Frontal cortex (tissue), 4 donors: ENCODE data around the gene CPED1. TPM values are rescaled to one million over a fixed set of nuclear protein-coding genes. Genes with fewer than 3 reads are reported as not detected.

Source experiments
- DNase-seq, 2 donors: peaks; one replicate each; pipeline ENCODE4 v3.0.0; 2012; ENCODE audit warnings: low spot score in 2 of 2
- FAIRE-seq: peaks from 2 replicates; lab custom pipeline; 2012; peaks lifted over from hg19 to GRCh38; lab: Jason Lieb, UNC
- total RNA-seq: library from RNA; depleted of rRNA; stranded (reverse); fragments of >200 nt; gene quantifications from one replicate; pipeline ENCODE4 v1.2.3, GENCODE V29; 2014
- donor health status: control.
- donor health status: control.
- donor health status: control.

Gene CPED1
- 3.3 TPM for total RNA-seq

DNA sequence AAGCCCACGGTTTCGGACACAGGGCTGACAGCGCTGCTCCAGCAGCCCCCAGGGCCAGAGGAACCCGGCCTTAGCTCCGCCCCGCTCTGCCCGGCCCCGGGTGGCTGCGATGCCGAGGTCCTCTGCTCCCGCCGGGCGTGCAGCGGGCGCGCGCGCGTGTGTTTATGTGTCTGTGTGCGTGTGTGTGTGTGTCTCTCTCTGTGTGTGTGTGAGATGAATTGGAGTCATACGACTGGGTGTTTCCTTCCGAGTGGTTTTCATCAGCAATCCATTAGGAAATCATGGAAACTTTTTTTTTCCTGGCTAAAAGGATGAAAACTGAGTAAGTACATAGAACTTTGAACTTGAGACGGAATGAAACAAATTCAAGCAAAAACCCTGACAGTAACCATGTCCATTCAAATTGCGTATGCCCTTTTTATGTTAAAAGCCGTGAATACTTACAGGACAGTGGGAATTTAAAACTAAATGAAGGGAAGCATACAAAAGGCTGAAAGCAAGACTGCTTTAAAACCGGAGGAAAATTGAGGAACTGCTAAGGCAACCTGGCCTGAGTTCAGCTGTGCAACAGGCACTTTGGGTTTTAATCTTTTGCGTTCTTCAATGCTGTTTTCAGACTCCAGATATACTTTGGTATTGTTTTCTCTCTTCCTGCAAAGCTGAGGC is at the start of gene CPED1:
TSS of gene CPED1 (plus strand) at position 121 of the 666 bp plus-strand sequence. CDS start 911 bp downstream, outside the sequence.
- FAIRE-seq = no peak
- peak; percentile 22 to 41 for DNase-seq

DNA sequence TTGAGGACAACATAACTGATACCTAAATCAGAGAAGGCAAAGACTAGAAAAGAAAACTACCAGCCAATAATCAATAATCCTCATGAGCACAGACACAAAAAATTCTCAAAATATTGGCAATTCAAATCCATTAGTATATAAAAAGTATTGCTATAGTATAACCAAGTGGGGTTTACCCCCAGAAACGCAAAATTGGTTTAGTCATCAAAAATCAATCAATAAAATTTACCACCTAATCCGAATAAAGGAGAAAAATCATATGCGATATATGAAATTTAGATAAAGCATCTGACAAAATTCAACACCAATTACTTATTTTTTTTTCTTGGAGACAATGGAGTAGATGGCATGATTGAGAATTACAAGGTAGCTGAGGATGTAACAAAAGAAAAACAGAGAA is 49.2 kb upstream of the CPED1 start:
- FAIRE-seq (no peak), DNase-seq (no peak)

DNA sequence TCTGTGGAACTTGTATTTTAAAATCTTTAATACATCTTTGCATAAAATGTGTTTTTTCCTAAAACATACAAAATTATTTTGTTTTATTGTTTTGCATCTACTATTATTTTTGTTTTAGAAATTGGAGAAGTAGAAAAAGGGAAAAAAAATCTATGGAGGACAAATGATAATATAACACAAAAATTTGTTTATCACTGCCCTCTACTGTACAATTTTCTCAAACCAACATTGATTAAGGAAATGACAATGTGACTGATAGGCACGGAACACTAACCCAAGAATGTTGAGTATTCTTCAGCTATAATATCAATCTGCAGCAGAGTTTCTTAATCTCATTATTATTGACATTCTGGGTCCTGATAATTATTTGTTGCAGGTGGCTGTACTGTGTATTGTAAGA is 47.4 kb upstream of the CPED1 start:
- FAIRE-seq (peak; percentile 73), DNase-seq (no peak)

GRCh38 chr7:120941856-120942255 is 46.7 kb upstream of the CPED1 start:
- FAIRE-seq = no peak
- no peak for DNase-seq

GRCh38 chr7:120942861-120943260 is 45.6 kb upstream of the CPED1 start:
- no peak for DNase-seq
- FAIRE-seq = no peak

GRCh38 chr7:120944826-120945562 is 43.5 kb upstream of the CPED1 start:
- FAIRE-seq (no peak), DNase-seq (no peak)

- FAIRE-seq (no peak), DNase-seq (no peak)
These were observed 40.5 kb upstream of the CPED1 start for GRCh38 chr7:120947980-120948379.

GRCh38 chr7:120949393-120949911 is 39.1 kb upstream of the CPED1 start:
- DNase-seq (no peak), FAIRE-seq (no peak)

DNA sequence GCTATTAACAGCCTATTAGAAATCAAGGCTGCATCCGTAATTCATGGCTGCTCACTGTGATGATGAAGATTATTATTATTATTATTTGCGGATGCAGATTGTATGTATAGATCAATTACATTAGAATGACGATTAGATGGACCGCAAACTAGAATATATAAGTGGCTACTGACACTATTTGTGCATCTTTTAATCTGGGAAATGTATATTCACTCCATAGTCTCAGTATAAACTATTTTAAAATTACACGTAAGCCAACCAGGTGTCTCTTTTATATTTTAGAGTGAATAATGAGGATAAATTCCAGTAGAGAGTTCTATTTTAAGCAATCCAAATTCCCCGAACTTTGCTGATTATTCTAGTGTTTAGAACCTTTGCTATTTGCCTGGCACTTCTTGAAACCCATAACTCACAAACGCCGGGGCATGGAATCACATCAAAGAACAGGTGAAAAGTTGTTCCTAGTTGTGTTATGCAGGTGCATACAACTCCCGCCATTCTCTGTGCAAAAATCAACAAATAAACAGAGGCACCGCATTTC is 38.4 kb upstream of the CPED1 start:
- FAIRE-seq = no peak

GRCh38 chr7:120950539-120951308 is 37.8 kb upstream of the CPED1 start, which contains the start of gene ING3:
ING3 (plus strand) TSS chr7:120950777; CDS start chr7:120950897, 120 bp downstream.
- DNase-seq = peak; percentile 73 to 74
- peak; percentile 88 for FAIRE-seq

More for the DNA sequence above, 38.4 kb upstream of the CPED1 start:
- DNase-seq = no peak

- no peak for FAIRE-seq
- DNase-seq = no peak
These were observed 37.2 kb upstream of the CPED1 start for GRCh38 chr7:120951309-120951699.

GRCh38 chr7:120951826-120952225 is 36.7 kb upstream of the CPED1 start:
- no peak for DNase-seq
- no peak for FAIRE-seq

DNA sequence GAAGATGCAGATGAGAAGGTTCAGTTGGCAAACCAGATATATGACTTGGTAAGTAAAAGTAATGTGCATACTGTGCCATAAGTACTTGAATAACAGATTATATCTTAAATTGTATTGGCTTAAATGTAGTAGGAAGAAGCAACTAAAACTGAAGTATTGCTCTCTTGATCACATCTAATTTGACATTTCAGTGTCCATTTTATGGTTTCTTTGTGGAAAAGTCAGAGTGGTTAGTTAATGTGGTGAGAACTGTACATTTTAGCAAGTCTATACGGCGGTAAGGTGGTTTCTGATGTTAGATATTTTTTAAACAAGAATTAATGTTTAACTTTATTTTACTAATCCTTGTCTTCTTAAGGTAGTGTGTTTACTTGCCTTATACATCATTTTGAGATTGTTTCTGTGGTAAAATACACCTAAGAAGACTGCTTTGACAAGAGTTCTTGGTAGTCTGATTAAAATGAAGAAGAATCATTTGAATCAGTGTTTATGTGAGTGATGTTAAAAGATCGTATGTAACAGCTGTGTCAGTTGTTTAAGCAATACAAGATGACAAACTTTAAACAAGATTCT is 32.8 kb upstream of the CPED1 start:
- no peak for FAIRE-seq
- no peak for DNase-seq

- FAIRE-seq (no peak), DNase-seq (no peak)
These were observed 28.5 kb upstream of the CPED1 start for GRCh38 chr7:120959929-120960484.

DNA sequence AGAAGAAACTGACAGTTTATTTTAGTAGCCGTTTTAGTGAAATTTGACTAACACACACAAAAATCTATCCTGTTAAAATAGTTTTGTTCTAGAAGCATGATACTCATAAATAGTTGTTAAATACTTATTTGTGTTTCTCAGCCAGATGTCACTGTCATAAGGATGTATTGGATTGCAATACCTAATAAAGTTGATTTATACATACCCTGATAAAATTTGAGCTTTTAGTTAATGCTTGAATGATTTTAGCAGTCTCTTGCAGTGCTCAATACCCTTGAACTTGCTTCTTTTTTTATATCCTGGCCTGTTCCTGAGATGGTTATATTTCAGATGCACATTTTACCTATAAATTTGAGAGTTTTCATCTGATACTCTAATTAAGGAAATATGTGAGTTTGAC is 27.8 kb upstream of the CPED1 start:
- FAIRE-seq = no peak
- DNase-seq = no peak

- FAIRE-seq = no peak
- no peak for DNase-seq
These were observed 26.8 kb upstream of the CPED1 start for GRCh38 chr7:120961638-120962173.

- no peak for FAIRE-seq
- DNase-seq = no peak
These were observed 24.4 kb upstream of the CPED1 start for GRCh38 chr7:120964088-120964487.

- FAIRE-seq = no peak
- no peak for DNase-seq
These were observed 21.6 kb upstream of the CPED1 start for GRCh38 chr7:120966961-120967360.

- FAIRE-seq = no peak
- DNase-seq = no peak
These were observed 14.7 kb upstream of the CPED1 start for GRCh38 chr7:120973849-120974248.
